Measurements from ENCODE around the gene NDC80.

GRCh38 chr18:2536063-2536462, 35.3 kb upstream of the NDC80 start:
- no peak for TF ChIP-seq POLR2A (IDR thresholded peaks at IDR 0.05; ENCODE audit: low read length)
- no peak for TF ChIP-seq GATA1 (IDR thresholded peaks at IDR 0.05; ENCODE audit: low read depth, low read length)

All from erythroblast (primary cell).